ENCODE results near the gene ATP2B1. TPM values are rescaled to one million over a fixed set of nuclear protein-coding genes. Genes with fewer than 3 reads are reported as not detected.

The ATP2B1 gene
- total RNA-seq, 1 experiment from 2014 or later, result 24.7 TPM

- Histone ChIP-seq H2AFZ (ENCODE audit: low read length) (no peak overlapping the region), H3K9ac (ENCODE audit: low read length) (no peak overlapping the region), H3K4me2 (ENCODE audit: low read depth, low read length, poor library complexity, severe bottlenecking) (no peak overlapping the region), H3K9me3 (ENCODE audit: low read length) (no peaks in the 10 kb centered on the region), H3K9me2 (replicated peaks; ENCODE audit: insufficient read depth, low read length) (no peaks in the 10 kb centered on the region), H3K27me3 (ENCODE audit: low read length) (no peaks in the 10 kb centered on the region), H3K4me1 (ENCODE audit: low read length) (no peaks in the 10 kb centered on the region), H3K4me3 (ENCODE audit: low read length) (no peak overlapping the region), H3K27ac (ENCODE audit: low read length) (no peak overlapping the region), H4K20me1 (ENCODE audit: insufficient read depth, low read depth, low read length) (no peaks in the 10 kb centered on the region), H3K36me3 (ENCODE audit: insufficient read depth, low read length) (no peaks in the 10 kb centered on the region), H3K79me2 (ENCODE audit: low read length) (no peaks in the 10 kb centered on the region)
- DNase-seq, result no peak
Measured at GRCh38 chr12:89729946-89730459, 21.4 kb upstream of the ATP2B1 start.

- H3K79me2 ChIP-seq (ENCODE audit: low read length), result no peaks in the 10 kb centered on the region
- DNase-seq, result no peak
- no peaks in the 10 kb centered on the region for H3K9me2 ChIP-seq (replicated peaks; ENCODE audit: insufficient read depth, low read length)
- no peaks in the 10 kb centered on the region for H3K36me3 ChIP-seq (ENCODE audit: insufficient read depth, low read length)
- no peaks in the 10 kb centered on the region for H3K9me3 ChIP-seq (ENCODE audit: low read length)
- no peak overlapping the region for H2AFZ ChIP-seq (ENCODE audit: low read length)
- no peak overlapping the region for H3K27ac ChIP-seq (ENCODE audit: low read length)
- H3K4me3 ChIP-seq (ENCODE audit: low read length), result no peak overlapping the region
- no peaks in the 10 kb centered on the region for H3K27me3 ChIP-seq (ENCODE audit: low read length)
- H3K4me1 ChIP-seq (ENCODE audit: low read length), result peaks cover 6% of the 10 kb centered on the region
- no peak overlapping the region for H3K4me2 ChIP-seq (ENCODE audit: low read depth, low read length, poor library complexity, severe bottlenecking)
- H4K20me1 ChIP-seq (ENCODE audit: insufficient read depth, low read depth, low read length), result no peaks in the 10 kb centered on the region
- H3K9ac ChIP-seq (ENCODE audit: low read length), result no peak overlapping the region
Measured at GRCh38 chr12:89723276-89723675, 14.6 kb upstream of the ATP2B1 start.

- Histone ChIP-seq H3K27ac (ENCODE audit: low read length) (no peak overlapping the region), H3K79me2 (ENCODE audit: low read length) (no peaks in the 10 kb centered on the region), H3K9ac (ENCODE audit: low read length) (no peak overlapping the region), H3K27me3 (ENCODE audit: low read length) (no peaks in the 10 kb centered on the region), H3K4me3 (ENCODE audit: low read length) (peak overlapping the region; percentile 22; the same call in 1 of the 2 replicates), H3K4me1 (ENCODE audit: low read length) (peaks cover 6% of the 10 kb centered on the region), H3K36me3 (ENCODE audit: insufficient read depth, low read length) (no peaks in the 10 kb centered on the region), H2AFZ (ENCODE audit: low read length) (no peak overlapping the region; the same call in 1 of the 2 replicates), H4K20me1 (ENCODE audit: insufficient read depth, low read depth, low read length) (no peaks in the 10 kb centered on the region), H3K9me3 (ENCODE audit: low read length) (no peaks in the 10 kb centered on the region), H3K9me2 (replicated peaks; ENCODE audit: insufficient read depth, low read length) (no peaks in the 10 kb centered on the region), H3K4me2 (ENCODE audit: low read depth, low read length, poor library complexity, severe bottlenecking) (peak overlapping the region; percentile 29)
- DNase-seq, result no peak
Measured at GRCh38 chr12:89721291-89721987, 12.8 kb upstream of the ATP2B1 start.

- H3K9ac ChIP-seq (ENCODE audit: low read length), result no peak overlapping the region
- no peak overlapping the region for H3K4me2 ChIP-seq (ENCODE audit: low read depth, low read length, poor library complexity, severe bottlenecking)
- no peak for DNase-seq
- peaks cover 6% of the 10 kb centered on the region for H3K4me1 ChIP-seq (ENCODE audit: low read length)
- no peaks in the 10 kb centered on the region for H3K27me3 ChIP-seq (ENCODE audit: low read length)
- H3K36me3 ChIP-seq (ENCODE audit: insufficient read depth, low read length), result no peaks in the 10 kb centered on the region
- H3K9me2 ChIP-seq (replicated peaks; ENCODE audit: insufficient read depth, low read length), result no peaks in the 10 kb centered on the region
- H4K20me1 ChIP-seq (ENCODE audit: insufficient read depth, low read depth, low read length), result no peaks in the 10 kb centered on the region
- H3K4me3 ChIP-seq (ENCODE audit: low read length), result no peak overlapping the region
- H3K27ac ChIP-seq (ENCODE audit: low read length), result no peak overlapping the region
- H3K9me3 ChIP-seq (ENCODE audit: low read length), result no peaks in the 10 kb centered on the region
- H3K79me2 ChIP-seq (ENCODE audit: low read length), result no peaks in the 10 kb centered on the region
- H2AFZ ChIP-seq (ENCODE audit: low read length), result no peak overlapping the region
Measured at GRCh38 chr12:89717759-89718523, 9.3 kb upstream of the ATP2B1 start.

GRCh38 chr12:89712706-89713105 is 4.1 kb upstream of the ATP2B1 start:
- peaks cover 3% of the 10 kb centered on the region; the same call in 1 of the 2 replicates for H3K79me2 ChIP-seq (ENCODE audit: low read length)
- H3K27me3 ChIP-seq (ENCODE audit: low read length), result peaks cover 4% of the 10 kb centered on the region; the same call in 1 of the 2 replicates
- DNase-seq, result no peak
- no peak overlapping the region for H3K4me3 ChIP-seq (ENCODE audit: low read length)
- peaks cover 14% of the 10 kb centered on the region for H3K4me1 ChIP-seq (ENCODE audit: low read length)
- no peak overlapping the region for H3K4me2 ChIP-seq (ENCODE audit: low read depth, low read length, poor library complexity, severe bottlenecking)
- H3K9ac ChIP-seq (ENCODE audit: low read length), result no peak overlapping the region
- H3K9me2 ChIP-seq (replicated peaks; ENCODE audit: insufficient read depth, low read length), result no peaks in the 10 kb centered on the region
- peaks cover 3% of the 10 kb centered on the region; the same call in 1 of the 2 replicates for H4K20me1 ChIP-seq (ENCODE audit: insufficient read depth, low read depth, low read length)
- H3K27ac ChIP-seq (ENCODE audit: low read length), result no peak overlapping the region
- no peak overlapping the region for H2AFZ ChIP-seq (ENCODE audit: low read length)
- H3K36me3 ChIP-seq (ENCODE audit: insufficient read depth, low read length), result no peaks in the 10 kb centered on the region
- H3K9me3 ChIP-seq (ENCODE audit: low read length), result no peaks in the 10 kb centered on the region

GRCh38 chr12:89710873-89711750 is 2.5 kb upstream of the ATP2B1 start:
- no peak overlapping the region for H3K27ac ChIP-seq (ENCODE audit: low read length)
- H4K20me1 ChIP-seq (ENCODE audit: insufficient read depth, low read depth, low read length), result peaks cover 14% of the 10 kb centered on the region
- H2AFZ ChIP-seq (ENCODE audit: low read length), result no peak overlapping the region
- DNase-seq, result no peak
- no peak overlapping the region for H3K9ac ChIP-seq (ENCODE audit: low read length)
- no peaks in the 10 kb centered on the region for H3K36me3 ChIP-seq (ENCODE audit: insufficient read depth, low read length)
- no peaks in the 10 kb centered on the region for H3K9me3 ChIP-seq (ENCODE audit: low read length)
- peak overlapping the region; percentile 96 for H3K4me2 ChIP-seq (ENCODE audit: low read depth, low read length, poor library complexity, severe bottlenecking)
- H3K4me3 ChIP-seq (ENCODE audit: low read length), result no peak overlapping the region
- H3K9me2 ChIP-seq (replicated peaks; ENCODE audit: insufficient read depth, low read length), result no peaks in the 10 kb centered on the region
- H3K27me3 ChIP-seq (ENCODE audit: low read length), result peaks cover 4% of the 10 kb centered on the region; the same call in 1 of the 2 replicates
- peaks cover 25% of the 10 kb centered on the region for H3K4me1 ChIP-seq (ENCODE audit: low read length)
- H3K79me2 ChIP-seq (ENCODE audit: low read length), result peaks cover 5% of the 10 kb centered on the region

- Histone ChIP-seq H2AFZ (ENCODE audit: low read length) (peak overlapping the region; percentile 98), H4K20me1 (ENCODE audit: insufficient read depth, low read depth, low read length) (peaks cover 22% of the 10 kb centered on the region), H3K27ac (ENCODE audit: low read length) (no peak overlapping the region), H3K4me1 (ENCODE audit: low read length) (peaks cover 25% of the 10 kb centered on the region), H3K27me3 (ENCODE audit: low read length) (peaks cover 4% of the 10 kb centered on the region; the same call in 1 of the 2 replicates), H3K9me2 (replicated peaks; ENCODE audit: insufficient read depth, low read length) (no peaks in the 10 kb centered on the region), H3K79me2 (ENCODE audit: low read length) (peaks cover 13% of the 10 kb centered on the region), H3K9me3 (ENCODE audit: low read length) (no peaks in the 10 kb centered on the region), H3K9ac (ENCODE audit: low read length) (peak overlapping the region; percentile 80), H3K36me3 (ENCODE audit: insufficient read depth, low read length) (no peaks in the 10 kb centered on the region), H3K4me3 (ENCODE audit: low read length) (peak overlapping the region; percentile 78), H3K4me2 (ENCODE audit: low read depth, low read length, poor library complexity, severe bottlenecking) (peak overlapping the region; percentile 96)
- DNase-seq, result peak; percentile 50
Measured at GRCh38 chr12:89709995-89710872, 1.6 kb upstream of the ATP2B1 start.

Measured in Karpas-422 (cell line).